Breast epithelium (tissue), 3 donors: ENCODE results near the gene GRK5.

Experiments used
- POLR2A ChIP-seq: fragments of 450-650 bp; IDR thresholded peaks from one replicate; pipeline ENCODE4 v1.6.1; 2016; ENCODE audit warnings: antibody characterized with exemption, mild to moderate bottlenecking, moderate library complexity
- POLR2AphosphoS5 ChIP-seq, 3 donors: sonication (generic); formaldehyde crosslinking; IDR thresholded peaks; one replicate each; pipeline ENCODE4 v1.6.1; 2017; ENCODE audit warnings: antibody characterized with exemption in 3 of 3
- TF ChIP-seq, protein P1 (sequence below), 3 donors: fragments of 450-650 bp; IDR thresholded peaks; one replicate each; pipeline ENCODE4 v1.5.1; 2016 to 2017; ENCODE audit warnings: antibody characterized with exemption in 3 of 3, mild to moderate bottlenecking in 3 of 3, moderate library complexity in 3 of 3

DNA sequence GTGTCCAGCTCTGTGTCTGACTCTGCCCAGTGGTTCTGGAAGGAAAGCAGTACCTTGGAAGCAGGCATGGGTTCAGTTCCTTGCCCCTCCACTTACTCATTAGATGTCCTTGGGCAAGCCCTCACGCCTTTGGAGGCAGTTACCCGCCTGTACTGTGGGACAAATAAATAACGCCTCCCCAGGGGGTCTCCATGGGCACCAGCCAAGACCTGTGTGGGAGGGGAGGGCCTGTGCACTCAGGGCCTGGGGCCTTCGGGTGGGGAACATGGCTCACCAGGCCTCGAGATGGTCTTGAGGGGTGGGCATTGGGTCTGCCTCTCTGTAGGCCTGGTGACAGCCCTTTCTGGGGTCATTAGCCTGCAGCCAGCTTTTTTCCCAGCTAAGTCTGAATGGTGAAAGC lies 142.0 kb downstream of the GRK5 start:
- TF ChIP-seq, protein P1, sequence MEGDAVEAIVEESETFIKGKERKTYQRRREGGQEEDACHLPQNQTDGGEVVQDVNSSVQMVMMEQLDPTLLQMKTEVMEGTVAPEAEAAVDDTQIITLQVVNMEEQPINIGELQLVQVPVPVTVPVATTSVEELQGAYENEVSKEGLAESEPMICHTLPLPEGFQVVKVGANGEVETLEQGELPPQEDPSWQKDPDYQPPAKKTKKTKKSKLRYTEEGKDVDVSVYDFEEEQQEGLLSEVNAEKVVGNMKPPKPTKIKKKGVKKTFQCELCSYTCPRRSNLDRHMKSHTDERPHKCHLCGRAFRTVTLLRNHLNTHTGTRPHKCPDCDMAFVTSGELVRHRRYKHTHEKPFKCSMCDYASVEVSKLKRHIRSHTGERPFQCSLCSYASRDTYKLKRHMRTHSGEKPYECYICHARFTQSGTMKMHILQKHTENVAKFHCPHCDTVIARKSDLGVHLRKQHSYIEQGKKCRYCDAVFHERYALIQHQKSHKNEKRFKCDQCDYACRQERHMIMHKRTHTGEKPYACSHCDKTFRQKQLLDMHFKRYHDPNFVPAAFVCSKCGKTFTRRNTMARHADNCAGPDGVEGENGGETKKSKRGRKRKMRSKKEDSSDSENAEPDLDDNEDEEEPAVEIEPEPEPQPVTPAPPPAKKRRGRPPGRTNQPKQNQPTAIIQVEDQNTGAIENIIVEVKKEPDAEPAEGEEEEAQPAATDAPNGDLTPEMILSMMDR (IDR thresholded peaks at IDR 0.05), result no peak
- no peak for TF ChIP-seq POLR2A
- no peak for TF ChIP-seq POLR2AphosphoS5 (IDR thresholded peaks at IDR 0.05)
